Kidney (tissue), 14 donors: ENCODE data around the gene TSPAN13. TPM values are rescaled to one million over a fixed set of nuclear protein-coding genes. Genes with fewer than 3 reads are reported as not detected.

Experiments used
- DNase-seq, 5 donors: peaks; one replicate each; pipeline ENCODE4 v3.0.0-alpha.2; 2013 to 2020
- FAIRE-seq: peaks from 2 replicates; lab custom pipeline; 2012; peaks lifted over from hg19 to GRCh38; lab: Jason Lieb, UNC
- H3K27ac ChIP-seq, 2 donors: one replicate each; pipeline ENCODE4 v1.7.0; 2013; ENCODE audit warnings: low read depth in 2 of 2, low read length in 2 of 2, inconsistent platforms in 1 of 2
- H3K27me3 ChIP-seq: one replicate; pipeline ENCODE4 v1.7.1; 2013; ENCODE audit warnings: low read length, inconsistent platforms; ENCODE audit not compliant: control insufficient read depth, insufficient read depth
- H3K36me3 ChIP-seq, 3 donors: one replicate each; pipeline versions ENCODE4 v1.7.0 to v1.7.1; 2013; ENCODE audit warnings: low read length in 3 of 3, control low read depth in 1 of 3, inconsistent platforms in 1 of 3; ENCODE audit not compliant: insufficient read depth in 3 of 3, control insufficient read depth in 2 of 3
- H3K4me1 ChIP-seq, 3 donors: one replicate each; pipeline versions ENCODE4 v1.7.0 to v1.7.1; 2013; ENCODE audit warnings: low read length in 3 of 3, inconsistent platforms in 1 of 3, low read depth in 1 of 3; ENCODE audit not compliant: control insufficient read depth in 2 of 3, insufficient read depth in 2 of 3
- H3K4me3 ChIP-seq, 3 donors: one replicate each; pipeline versions ENCODE4 v1.7.0 to v1.8.1; 2013; ENCODE audit warnings: low read length in 3 of 3, control low read depth in 1 of 3, inconsistent platforms in 1 of 3
- H3K9ac ChIP-seq, 3 donors: one replicate each; pipeline versions ENCODE4 v1.7.0 to v1.7.1; 2013; ENCODE audit warnings: low read length in 3 of 3, control low read depth in 1 of 3, inconsistent platforms in 1 of 3
- H3K9me3 ChIP-seq, 3 donors: one replicate each; pipeline versions ENCODE4 v1.7.0 to v1.7.1; 2013; ENCODE audit warnings: low read length in 3 of 3, control low read depth in 1 of 3, inconsistent platforms in 1 of 3; ENCODE audit not compliant: control insufficient read depth in 2 of 3, insufficient read depth in 1 of 3
- CTCF ChIP-seq: IDR thresholded peaks from 3 replicates; pipeline ENCODE4 v1.5.1; 2012; ENCODE audit warnings: mild to moderate bottlenecking, moderate library complexity, borderline replicate concordance; ENCODE audit not compliant: insufficient read depth; ENCODE audit errors: extremely low read depth
- intact Hi-C: fragments of 100-400 bp; cut with DNase I; formaldehyde crosslinking; loops from one replicate; pipeline ENCODE4 v1.11.1; 2022
- polyA plus RNA-seq: library from polyadenylated mRNA; stranded (reverse); fragments of 350-450 nt; fragmentation: Illumina TruSeq; extraction: RNeasy Lipid Tissue Mini Kit (QIAGEN cat#74804); gene quantifications from one replicate; pipeline ENCODE4 v1.2.3, GENCODE V29; 2014; ENCODE audit warnings: low read depth, low replicate concordance; ENCODE audit not compliant: insufficient read depth
- total RNA-seq: library from RNA; stranded (reverse); fragmentation: NEBNext Ultra II Directional; extraction: Animal tissue kit (Norgen Biotek cat#: 25700); gene quantifications from one replicate; pipeline ENCODE4 v1.2.1, GENCODE V29; 2021
- donor health status: control.
- donor health status: control.
- donor health status: control.
- donor health status: control.
- donor health status: control.
- donor health status: DM: yes; HTN: yes; CAD: no.
- donor health status: Normal renal cell carcinoma (clear cell type).

The TSPAN13 gene
- total and polyA plus RNA-seq, 2 donors from 2014 or later = 10.2 to 23.8 TPM

DNA sequence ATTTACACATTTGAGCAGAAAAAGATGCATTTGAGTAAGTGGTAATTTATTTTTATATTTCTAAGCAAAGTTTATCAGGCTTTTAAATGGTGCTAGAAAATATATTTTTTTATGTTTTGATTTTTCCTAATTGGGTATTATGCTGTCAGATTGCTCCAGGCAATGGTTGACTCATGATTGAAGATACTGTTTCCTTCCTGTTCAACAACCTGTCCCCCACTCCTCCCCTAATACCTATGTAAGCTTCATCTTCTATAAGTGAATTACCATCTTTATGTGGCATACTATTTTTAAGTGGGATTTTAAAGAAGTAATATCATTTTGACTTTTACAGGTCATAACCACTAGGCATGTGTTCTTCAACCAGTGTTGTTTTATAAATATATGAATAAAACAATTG lies 21.4 kb downstream of the TSPAN13 start:
- no peak for DNase-seq
- Histone ChIP-seq H3K9ac (no peak overlapping the region), H3K36me3 (no peaks in the 10 kb centered on the region), H3K4me3 (no peak overlapping the region), H3K9me3 (no peaks in the 10 kb centered on the region), H3K27ac (no peak overlapping the region), H3K4me1 (no peaks in the 10 kb centered on the region), H3K27me3 (no peaks in the 10 kb centered on the region)
- intact Hi-C loops = no loop called here
- no peak for FAIRE-seq
- TF ChIP-seq CTCF = no peak

DNA sequence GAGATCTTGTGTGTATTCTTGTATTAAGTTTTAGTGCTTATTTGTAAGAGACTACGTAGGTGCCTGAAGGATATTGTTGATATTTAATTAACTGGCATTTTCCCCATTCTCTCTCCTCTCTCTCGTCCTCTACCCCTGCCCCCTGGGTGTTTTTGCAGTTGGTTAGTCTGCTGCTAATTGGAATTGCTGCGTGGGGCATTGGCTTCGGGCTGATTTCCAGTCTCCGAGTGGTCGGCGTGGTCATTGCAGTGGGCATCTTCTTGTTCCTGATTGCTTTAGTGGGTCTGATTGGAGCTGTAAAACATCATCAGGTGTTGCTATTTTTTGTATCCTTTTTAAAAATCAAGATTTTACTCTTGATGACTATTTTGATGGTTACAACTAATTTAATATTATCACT lies 22.5 kb downstream of the TSPAN13 start:
- H3K27ac ChIP-seq = no peak overlapping the region

DNA sequence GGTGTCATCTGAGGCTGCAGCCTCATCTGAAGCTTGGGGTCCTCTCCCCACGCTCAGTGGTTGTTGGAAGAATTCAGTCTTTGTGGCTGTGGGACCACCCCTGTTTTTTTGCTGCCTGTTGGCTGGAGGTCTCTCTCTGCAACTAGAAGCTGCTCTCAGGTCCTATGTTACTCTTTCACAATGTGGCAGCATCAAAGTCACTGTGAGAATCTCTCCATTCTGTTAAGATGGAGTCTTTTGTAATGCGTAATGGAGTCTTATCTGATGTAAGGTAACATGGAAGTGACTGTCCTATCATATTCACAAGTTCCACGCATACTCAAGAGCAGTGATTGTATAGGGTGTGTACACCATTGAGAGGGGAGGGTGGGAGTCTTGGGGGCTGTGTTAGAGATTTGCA lies 24.9 kb downstream of the TSPAN13 start:
- H3K9me3 ChIP-seq = no peaks in the 10 kb centered on the region
- no peak overlapping the region for H3K27ac ChIP-seq
- H3K27me3 ChIP-seq = no peaks in the 10 kb centered on the region
- DNase-seq (no peak), FAIRE-seq (no peak)
- no peak overlapping the region for H3K9ac ChIP-seq
- intact Hi-C loops = no loop called here
- TF ChIP-seq CTCF = no peak
- no peaks in the 10 kb centered on the region for H3K36me3 ChIP-seq
- no peaks in the 10 kb centered on the region for H3K4me1 ChIP-seq
- no peak overlapping the region for H3K4me3 ChIP-seq

More for the DNA sequence above, 22.5 kb downstream of the TSPAN13 start:
- Histone ChIP-seq H3K4me1 (no peaks in the 10 kb centered on the region), H3K9ac (no peak overlapping the region), H3K4me3 (no peak overlapping the region), H3K27me3 (no peaks in the 10 kb centered on the region), H3K9me3 (no peaks in the 10 kb centered on the region), H3K36me3 (no peaks in the 10 kb centered on the region)
- intact Hi-C loops = no loop called here
- no peak for FAIRE-seq
- no peak for DNase-seq
- TF ChIP-seq CTCF = no peak

- Histone ChIP-seq H3K9me3 (no peaks in the 10 kb centered on the region), H3K27ac (no peak overlapping the region), H3K27me3 (no peaks in the 10 kb centered on the region), H3K4me1 (no peaks in the 10 kb centered on the region), H3K9ac (no peak overlapping the region), H3K4me3 (no peak overlapping the region), H3K36me3 (no peaks in the 10 kb centered on the region)
- TF ChIP-seq CTCF = no peak
- FAIRE-seq = no peak
- DNase-seq = no peak
- intact Hi-C loops = no loop called here
Measured at GRCh38 chr7:16779051-16779450, 25.5 kb downstream of the TSPAN13 start.
